Bronchial epithelial cell (primary cell): ENCODE results near the gene TTC32. TPM values are rescaled to one million over a fixed set of nuclear protein-coding genes. Genes with fewer than 3 reads are reported as not detected.
"Not testable (repeated sequence)": the region's sequence is repeated elsewhere in the genome, so short reads cannot be mapped to it uniquely, and the experiment has no call there.

ENCODE experiments used
- DNase-seq: peaks from one replicate; pipeline ENCODE4 v3.0.0-alpha.2; 2010; ENCODE audit warnings: low read depth
- FAIRE-seq: peaks from 2 replicates; lab custom pipeline; 2011; peaks lifted over from hg19 to GRCh38; lab: Jason Lieb, UNC
- H3K27me3 ChIP-seq: 2 replicates; pipeline ENCODE4 v1.5.1; 2011; ENCODE audit warnings: low read length; ENCODE audit not compliant: control insufficient read depth, insufficient read depth
- H3K36me3 ChIP-seq: 2 replicates; pipeline ENCODE4 v1.5.1; 2011; ENCODE audit warnings: low read length; ENCODE audit not compliant: control insufficient read depth, insufficient read depth
- H3K4me3 ChIP-seq: 2 replicates; pipeline ENCODE4 v1.5.1; 2011; ENCODE audit warnings: mild to moderate bottlenecking, low read depth, low read length, control low read depth
- CTCF ChIP-seq: IDR thresholded peaks from 2 replicates; pipeline ENCODE4 v1.5.1; 2011; ENCODE audit warnings: mild to moderate bottlenecking, moderate library complexity, low read length, control low read depth, inconsistent platforms; ENCODE audit not compliant: insufficient read depth, severe bottlenecking
- total RNA-seq: library from RNA; depleted of rRNA; stranded (reverse); fragments of >200 nt; gene quantifications from 2 replicates; pipeline ENCODE4 v1.2.1, GENCODE V29; 2014

Gene TTC32
- total RNA-seq, 1 donor from 2014 or later: 4.2 TPM

GRCh38 chr2:19922188-19922587 is 20.4 kb upstream of the TTC32 start:
- not testable (repeated sequence) for DNase-seq, H3K27me3 ChIP-seq, H3K4me3 ChIP-seq, FAIRE-seq, H3K36me3 ChIP-seq

DNA sequence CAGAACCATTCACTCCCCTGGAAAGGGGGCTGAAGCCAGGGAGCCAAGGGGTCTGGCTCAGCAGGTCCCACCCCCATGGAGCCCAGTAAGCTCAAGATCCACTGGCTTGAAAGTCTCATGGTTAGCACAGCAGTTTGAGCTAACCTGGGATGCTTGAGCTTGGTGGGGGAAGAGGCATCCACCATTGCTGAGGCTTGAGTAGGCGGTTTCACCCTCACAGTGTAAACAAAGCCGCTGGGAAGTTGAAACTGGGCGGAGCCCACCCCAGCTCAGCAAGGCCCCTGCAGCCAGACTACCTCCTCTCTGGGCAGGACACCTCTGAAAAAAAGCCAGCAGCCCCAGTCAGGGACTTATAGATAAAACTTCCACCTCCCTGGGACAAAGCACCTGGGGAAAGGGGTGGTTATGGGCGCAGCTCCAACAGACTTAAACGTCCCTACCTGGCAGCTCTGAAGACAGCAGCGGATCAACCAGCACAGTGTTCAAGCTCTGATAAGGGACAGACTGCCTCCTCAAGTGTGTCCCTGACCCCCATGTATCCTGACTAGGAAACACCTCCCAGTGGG is 14.7 kb upstream of the TTC32 start:
- H3K36me3 ChIP-seq: no peaks in the 10 kb centered on the region
- no peak overlapping the region for H3K4me3 ChIP-seq
- H3K27me3 ChIP-seq: no peaks in the 10 kb centered on the region
- no peak for TF ChIP-seq CTCF
- DNase-seq (no peak), FAIRE-seq (no peak)

DNA sequence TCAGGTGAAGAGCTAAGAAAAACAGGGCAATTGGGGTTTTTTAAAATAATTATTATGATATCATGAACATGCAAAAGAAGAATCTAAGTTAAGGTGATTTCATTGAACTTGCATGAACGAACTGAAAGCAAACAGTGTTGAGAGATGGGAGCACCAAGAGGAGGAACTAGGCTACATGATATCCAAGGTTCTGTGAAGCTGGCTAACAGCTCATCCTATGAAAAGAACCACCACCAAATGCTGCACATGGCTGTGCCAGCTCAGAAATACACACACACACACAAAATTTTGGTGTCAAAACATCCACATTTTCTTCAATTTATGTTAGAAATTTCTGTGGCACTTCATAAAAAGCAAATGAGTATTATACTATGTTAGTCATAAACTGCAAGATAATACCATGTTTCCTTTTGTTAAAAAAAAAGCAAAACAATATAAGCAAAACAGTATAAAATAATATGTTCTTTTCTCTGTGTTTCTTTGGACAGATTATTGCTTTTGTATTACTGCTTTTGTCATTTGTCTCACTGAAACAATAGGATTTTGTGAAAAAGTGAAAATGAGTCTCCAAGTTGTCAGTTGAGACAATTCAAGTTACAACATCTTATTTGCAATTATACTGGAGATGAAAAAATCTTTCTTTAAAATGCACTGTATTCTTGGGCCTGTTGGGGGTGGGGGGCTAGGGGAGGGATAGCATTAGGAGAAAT is 12.6 kb upstream of the TTC32 start:
- TF ChIP-seq CTCF: no peak
- Histone ChIP-seq H3K27me3 (no peaks in the 10 kb centered on the region), H3K4me3 (no peak overlapping the region), H3K36me3 (no peaks in the 10 kb centered on the region)
- no peak for DNase-seq
- no peak for FAIRE-seq

DNA sequence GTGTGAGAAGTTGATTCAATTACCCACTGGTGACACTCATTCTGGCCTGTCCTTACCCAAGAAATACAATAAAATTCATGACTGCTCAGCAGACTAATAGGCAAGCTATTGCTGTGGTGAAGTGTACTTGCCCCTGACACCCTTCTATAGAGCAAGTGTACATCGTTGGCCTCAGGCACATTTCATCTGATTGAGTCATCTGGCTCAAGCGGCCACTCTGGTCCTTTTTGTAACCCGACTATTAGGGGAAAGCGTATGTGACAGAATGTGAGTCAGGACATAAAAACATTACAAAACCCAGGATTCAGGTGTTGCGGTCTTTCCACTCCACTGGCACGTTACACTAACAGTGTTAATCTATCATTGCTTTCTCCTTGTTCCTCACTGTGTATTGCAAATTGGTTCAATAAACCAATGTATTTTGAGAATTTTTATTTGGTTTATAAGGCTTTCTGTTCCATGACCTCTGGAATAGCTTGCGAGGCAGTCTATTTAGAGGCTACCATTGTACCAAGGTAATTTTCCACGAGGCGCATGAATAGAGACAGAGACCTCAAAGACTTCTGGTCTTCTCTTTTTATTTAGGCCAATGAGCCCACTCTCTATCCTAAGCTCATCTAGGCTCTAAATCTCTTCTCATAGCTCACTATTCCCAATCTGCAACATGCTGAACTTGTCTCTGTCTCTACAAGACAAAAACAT is 10.2 kb upstream of the TTC32 start:
- no peak for TF ChIP-seq CTCF
- DNase-seq (peak; percentile 94), FAIRE-seq (no peak)
- H3K4me3 ChIP-seq: no peak overlapping the region
- H3K36me3 ChIP-seq: no peaks in the 10 kb centered on the region
- no peaks in the 10 kb centered on the region for H3K27me3 ChIP-seq

- TF ChIP-seq CTCF: no peak
- H3K36me3 ChIP-seq: no peaks in the 10 kb centered on the region
- no peaks in the 10 kb centered on the region for H3K27me3 ChIP-seq
- peak overlapping the region; percentile 94 for H3K4me3 ChIP-seq
- DNase-seq (no peak), FAIRE-seq (no peak)
These were observed 495 bp upstream of the TTC32 start for GRCh38 chr2:19902216-19902740.

DNA sequence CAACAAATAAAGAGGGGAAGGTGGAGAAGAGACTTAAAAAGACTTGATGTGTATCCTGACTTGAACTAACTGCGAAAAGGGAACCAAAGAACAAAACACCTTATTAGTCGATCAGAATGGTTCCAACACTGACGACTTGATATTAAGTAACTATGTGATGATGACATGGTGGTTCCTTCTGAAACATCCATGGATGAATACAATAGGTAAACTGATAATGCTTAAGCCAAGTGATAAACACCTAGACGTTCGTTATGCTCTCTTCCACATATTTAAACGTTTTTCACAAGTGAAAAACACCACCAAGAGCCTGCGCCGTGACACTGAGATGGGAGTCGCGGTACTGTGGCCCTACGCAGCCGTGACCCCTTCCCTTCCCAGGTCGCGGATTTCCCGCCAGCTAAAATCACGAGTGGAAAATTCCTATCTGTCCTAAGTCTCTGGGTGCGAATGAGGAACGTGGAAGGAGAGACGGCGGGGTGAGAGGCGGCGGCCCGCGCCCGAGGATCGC is 797 bp downstream of the TTC32 start:
- TF ChIP-seq CTCF: no peak
- Histone ChIP-seq H3K4me3 (peak overlapping the region; percentile 94), H3K27me3 (no peaks in the 10 kb centered on the region), H3K36me3 (no peaks in the 10 kb centered on the region)
- FAIRE-seq: no peak
- no peak for DNase-seq
